HG03378 (cell line): Measurements from ENCODE around the gene EMC10.

Source experiments
- ATAC-seq: cut with Tn5 transposase; IDR thresholded peaks from one replicate; pipeline ENCODE4 v1.9.1; 2021; ENCODE audit warnings: mild to moderate bottlenecking, moderate library complexity; ENCODE audit not compliant: unreplicated experiment

The EMC10 gene

GRCh38 chr19:50477751-50478515 lies 1.6 kb downstream of the EMC10 start:
- ATAC-seq, result no peak

GRCh38 chr19:50478901-50479715 lies 2.8 kb downstream of the EMC10 start:
- no peak for ATAC-seq

GRCh38 chr19:50479761-50480251 lies 3.5 kb downstream of the EMC10 start:
- no peak for ATAC-seq

- ATAC-seq, result no peak
Measured at GRCh38 chr19:50480281-50481111, 4.2 kb downstream of the EMC10 start.

GRCh38 chr19:50481351-50482149 lies 5.2 kb downstream of the EMC10 start:
- ATAC-seq, result no peak

- no peak for ATAC-seq
Measured at GRCh38 chr19:50482271-50482855, 6.1 kb downstream of the EMC10 start.

GRCh38 chr19:50482916-50483315 lies 6.6 kb downstream of the EMC10 start:
- ATAC-seq, result no peak

- no peak for ATAC-seq
Measured at GRCh38 chr19:50485284-50485955, 9.1 kb downstream of the EMC10 start.

GRCh38 chr19:50486823-50487515 lies 10.7 kb downstream of the EMC10 start:
- no peak for ATAC-seq

- ATAC-seq, result no peak
Measured at GRCh38 chr19:50488389-50489194, 12.3 kb downstream of the EMC10 start.

- ATAC-seq, result no peak
Measured at GRCh38 chr19:50489461-50490011, 13.2 kb downstream of the EMC10 start.

- no peak for ATAC-seq
Measured at GRCh38 chr19:50490411-50490811, 14.1 kb downstream of the EMC10 start.

- no peak for ATAC-seq
Measured at GRCh38 chr19:50490991-50491472, 14.7 kb downstream of the EMC10 start.

- ATAC-seq, result no peak
Measured at GRCh38 chr19:50492303-50493052, 16.2 kb downstream of the EMC10 start.

- ATAC-seq, result no peak
Measured at GRCh38 chr19:50493171-50493570, 16.9 kb downstream of the EMC10 start.

GRCh38 chr19:50494186-50495019 lies 18.1 kb downstream of the EMC10 start:
- ATAC-seq, result no peak
